ENCODE results near the gene OSM.

GRCh38 chr22:30260276-30260675 lies 6.4 kb downstream of the OSM start:
- TF ChIP-seq POLR2A (IDR thresholded peaks at IDR 0.05; ENCODE audit: low read depth, low read length), result no peak
- TF ChIP-seq TAF1 (IDR thresholded peaks at IDR 0.05; ENCODE audit: borderline replicate concordance, low read depth, low read length), result no peak
- TF ChIP-seq POLR2AphosphoS5 (IDR thresholded peaks at IDR 0.05; ENCODE audit: low read depth, low read length), result no peak

Data from GM12892 (cell line).